Cardiac muscle cell (in vitro differentiated cells and primary cell): ENCODE results near the gene HSDL1. TPM values are rescaled to one million over a fixed set of nuclear protein-coding genes. Genes with fewer than 3 reads are reported as not detected.
"Not testable (repeated sequence)": the region's sequence is repeated elsewhere in the genome, so short reads cannot be mapped to it uniquely, and the experiment has no call there.

Experiments used
- DNase-seq, 2 donors: peaks; one replicate each; pipeline versions ENCODE4 v3.0.0 to v3.0.0-alpha.2; 2010 to 2017; ENCODE audit warnings: low read depth in 1 of 2, low spot score in 1 of 2
- H3K27ac ChIP-seq: fragments of 200-600 bp; sonication (generic); 2 replicates; pipeline ENCODE4 v1.5.1; 2016
- H3K27me3 ChIP-seq: fragments of 200-600 bp; sonication (generic); 2 replicates; pipeline ENCODE4 v1.6.0; 2016; ENCODE audit warnings: control low read depth
- H3K36me3 ChIP-seq: fragments of 200-600 bp; sonication (generic); 2 replicates; pipeline ENCODE4 v1.5.1; 2016; ENCODE audit warnings: control low read depth
- H3K4me1 ChIP-seq: fragments of 200-600 bp; sonication (generic); 2 replicates; pipeline ENCODE4 v1.8.1; 2017; ENCODE audit warnings: low read depth, mild to moderate bottlenecking, mixed run types
- H3K4me3 ChIP-seq: fragments of 200-600 bp; sonication (generic); 2 replicates; pipeline ENCODE4 v1.5.1; 2016; ENCODE audit warnings: mild to moderate bottlenecking
- H3K9me3 ChIP-seq: fragments of 200-600 bp; sonication (generic); 2 replicates; pipeline ENCODE4 v1.5.1; 2017; ENCODE audit warnings: low read depth, mild to moderate bottlenecking, control low read depth
- polyA plus RNA-seq: library from polyadenylated mRNA; unstranded; fragments of >200 nt; fragmentation: Nextera tagmentation; extraction: Ambion mirVana; gene quantifications from 2 replicates; pipeline ENCODE4 v1.2.1, GENCODE V29; 2016
- total RNA-seq: library from RNA; depleted of rRNA; stranded (reverse); fragments of >200 nt; gene quantifications from 2 replicates; pipeline ENCODE4 v1.2.3, GENCODE V29; 2016
- TF ChIP-seq, protein P1 (sequence below): IDR thresholded peaks from 2 replicates; pipeline ENCODE4 v1.5.1; 2012; ENCODE audit warnings: low read depth, mild to moderate bottlenecking, low read length

HSDL1 gene
- total and polyA plus RNA-seq, 2 experiments from 2014 or later, result 51.7 to 60.0 TPM

DNA sequence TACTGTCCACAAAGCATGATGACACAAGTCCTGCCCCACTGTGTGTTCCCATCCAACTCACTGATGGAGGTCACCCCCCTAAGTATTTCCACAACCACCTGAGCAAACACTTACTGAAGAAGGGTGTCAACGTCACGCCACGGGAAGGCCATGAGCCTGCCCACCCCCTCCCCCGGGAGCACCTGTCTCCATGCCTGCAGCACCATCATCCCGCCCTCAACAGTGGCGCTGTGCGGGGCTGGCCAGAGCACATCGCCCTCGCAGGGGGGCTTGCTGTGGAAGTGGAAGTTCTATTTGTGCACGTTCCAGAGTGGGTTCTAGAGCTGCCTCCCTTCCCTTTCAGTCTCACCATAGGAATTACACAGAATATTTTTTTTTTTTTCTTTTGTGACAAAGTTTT lies 24.0 kb downstream of the HSDL1 start:
- TF ChIP-seq, protein P1, sequence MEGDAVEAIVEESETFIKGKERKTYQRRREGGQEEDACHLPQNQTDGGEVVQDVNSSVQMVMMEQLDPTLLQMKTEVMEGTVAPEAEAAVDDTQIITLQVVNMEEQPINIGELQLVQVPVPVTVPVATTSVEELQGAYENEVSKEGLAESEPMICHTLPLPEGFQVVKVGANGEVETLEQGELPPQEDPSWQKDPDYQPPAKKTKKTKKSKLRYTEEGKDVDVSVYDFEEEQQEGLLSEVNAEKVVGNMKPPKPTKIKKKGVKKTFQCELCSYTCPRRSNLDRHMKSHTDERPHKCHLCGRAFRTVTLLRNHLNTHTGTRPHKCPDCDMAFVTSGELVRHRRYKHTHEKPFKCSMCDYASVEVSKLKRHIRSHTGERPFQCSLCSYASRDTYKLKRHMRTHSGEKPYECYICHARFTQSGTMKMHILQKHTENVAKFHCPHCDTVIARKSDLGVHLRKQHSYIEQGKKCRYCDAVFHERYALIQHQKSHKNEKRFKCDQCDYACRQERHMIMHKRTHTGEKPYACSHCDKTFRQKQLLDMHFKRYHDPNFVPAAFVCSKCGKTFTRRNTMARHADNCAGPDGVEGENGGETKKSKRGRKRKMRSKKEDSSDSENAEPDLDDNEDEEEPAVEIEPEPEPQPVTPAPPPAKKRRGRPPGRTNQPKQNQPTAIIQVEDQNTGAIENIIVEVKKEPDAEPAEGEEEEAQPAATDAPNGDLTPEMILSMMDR, result no peak
- no peaks in the 10 kb centered on the region for H3K27me3 ChIP-seq
- H3K4me1 ChIP-seq, result no peaks in the 10 kb centered on the region
- no peak for DNase-seq
- H3K4me3 ChIP-seq, result no peak overlapping the region
- no peaks in the 10 kb centered on the region for H3K9me3 ChIP-seq
- H3K27ac ChIP-seq, result no peak overlapping the region
- peaks cover 27% of the 10 kb centered on the region for H3K36me3 ChIP-seq

DNA sequence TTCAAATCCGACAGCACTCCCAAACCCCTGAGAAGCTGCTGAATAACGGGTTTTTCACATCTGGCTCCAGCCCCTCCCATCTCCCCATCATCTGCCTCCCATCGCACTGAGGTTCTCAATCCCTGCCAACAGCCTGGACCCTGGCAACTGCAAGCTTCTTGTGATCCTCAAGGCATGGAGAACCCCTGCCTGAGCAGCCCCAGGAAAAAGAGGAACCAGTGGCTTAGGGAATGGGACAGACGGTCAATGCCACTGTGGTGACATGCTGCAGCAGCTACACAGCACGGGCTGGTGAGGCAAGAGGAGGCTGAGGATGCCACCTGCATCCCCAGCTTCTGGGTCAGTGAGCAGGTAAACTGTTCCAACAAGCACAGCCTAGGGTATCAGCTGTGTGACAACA lies 25.0 kb downstream of the HSDL1 start:
- no peak overlapping the region for H3K27ac ChIP-seq
- H3K4me1 ChIP-seq, result peaks cover 5% of the 10 kb centered on the region
- no peak for DNase-seq
- peaks cover 27% of the 10 kb centered on the region for H3K36me3 ChIP-seq
- TF ChIP-seq, protein P1, result no peak
- no peaks in the 10 kb centered on the region for H3K27me3 ChIP-seq
- H3K9me3 ChIP-seq, result no peaks in the 10 kb centered on the region
- no peak overlapping the region for H3K4me3 ChIP-seq

DNA sequence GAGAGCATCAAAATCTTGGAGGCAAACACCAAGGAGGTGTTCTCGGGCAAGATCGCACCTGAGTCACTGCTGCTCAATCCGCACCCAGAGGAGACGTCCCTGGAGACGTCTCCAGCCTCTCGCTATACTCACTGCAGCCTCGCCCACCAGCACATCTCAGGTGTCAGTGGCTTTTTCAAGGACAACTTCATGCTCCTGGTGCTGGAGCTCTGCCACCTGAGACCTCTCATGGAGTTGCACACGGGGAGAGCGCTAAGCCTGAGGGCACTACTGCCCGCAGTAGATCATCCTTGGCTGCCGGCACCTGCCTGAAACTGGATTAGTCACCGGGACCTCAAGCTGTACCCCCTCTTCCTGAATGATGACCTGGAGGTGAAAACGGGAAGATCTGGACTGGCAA lies 25.6 kb downstream of the HSDL1 start:
- peaks cover 5% of the 10 kb centered on the region for H3K4me1 ChIP-seq
- peaks cover 25% of the 10 kb centered on the region for H3K36me3 ChIP-seq
- H3K27me3 ChIP-seq, result no peaks in the 10 kb centered on the region
- H3K9me3 ChIP-seq, result no peaks in the 10 kb centered on the region
- TF ChIP-seq, protein P1, result no peak
- H3K4me3 ChIP-seq, result no peak overlapping the region
- no peak for DNase-seq
- H3K27ac ChIP-seq, result no peak overlapping the region

DNA sequence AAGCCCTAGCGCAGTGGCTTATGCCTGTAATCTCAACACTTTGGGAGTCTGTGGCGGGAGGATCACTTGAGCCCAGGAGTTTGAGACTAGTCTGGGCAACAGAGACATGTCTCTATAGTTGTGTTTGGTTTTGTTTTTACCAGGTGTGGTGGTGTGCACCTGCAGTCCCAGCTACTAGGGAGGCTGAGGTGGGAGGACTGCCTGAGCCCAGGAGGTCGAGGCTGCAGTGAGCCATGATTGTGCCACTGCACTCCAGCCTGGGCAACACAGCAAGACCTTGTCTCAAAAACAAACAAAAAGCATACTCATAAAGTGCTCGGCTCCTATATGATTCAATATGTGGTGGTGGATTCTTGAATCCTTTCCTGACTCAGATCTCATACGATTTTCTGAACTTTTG lies 26.7 kb downstream of the HSDL1 start:
- not testable (repeated sequence) for H3K4me1 ChIP-seq, H3K9me3 ChIP-seq, DNase-seq, H3K27ac ChIP-seq, H3K27me3 ChIP-seq, H3K4me3 ChIP-seq
- H3K36me3 ChIP-seq, result peaks cover 14% of the 10 kb centered on the region

DNA sequence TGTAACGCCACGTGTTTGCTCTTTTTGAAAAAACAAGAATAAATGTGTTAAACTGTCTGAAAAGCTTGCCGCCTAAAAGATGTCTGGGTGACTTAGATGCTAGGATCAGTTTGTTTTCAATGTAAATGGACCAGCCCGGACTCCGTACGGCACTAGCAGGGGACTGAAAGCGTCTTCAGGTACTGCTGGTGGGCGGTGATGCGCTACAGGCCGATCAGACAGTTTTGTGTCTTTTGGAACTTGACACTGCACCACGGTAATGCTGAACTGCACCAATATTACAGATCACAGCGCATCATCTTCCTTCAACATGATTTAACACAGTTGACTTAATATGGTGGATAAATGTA lies 27.5 kb downstream of the HSDL1 start:
- H3K4me3 ChIP-seq, result peak overlapping the region; percentile 69
- peak overlapping the region; percentile 95 for H3K27ac ChIP-seq
- TF ChIP-seq, protein P1, result no peak
- H3K9me3 ChIP-seq, result no peaks in the 10 kb centered on the region
- H3K4me1 ChIP-seq, result peaks cover 5% of the 10 kb centered on the region
- no peak for DNase-seq
- peaks cover 6% of the 10 kb centered on the region for H3K36me3 ChIP-seq
- no peaks in the 10 kb centered on the region for H3K27me3 ChIP-seq

DNA sequence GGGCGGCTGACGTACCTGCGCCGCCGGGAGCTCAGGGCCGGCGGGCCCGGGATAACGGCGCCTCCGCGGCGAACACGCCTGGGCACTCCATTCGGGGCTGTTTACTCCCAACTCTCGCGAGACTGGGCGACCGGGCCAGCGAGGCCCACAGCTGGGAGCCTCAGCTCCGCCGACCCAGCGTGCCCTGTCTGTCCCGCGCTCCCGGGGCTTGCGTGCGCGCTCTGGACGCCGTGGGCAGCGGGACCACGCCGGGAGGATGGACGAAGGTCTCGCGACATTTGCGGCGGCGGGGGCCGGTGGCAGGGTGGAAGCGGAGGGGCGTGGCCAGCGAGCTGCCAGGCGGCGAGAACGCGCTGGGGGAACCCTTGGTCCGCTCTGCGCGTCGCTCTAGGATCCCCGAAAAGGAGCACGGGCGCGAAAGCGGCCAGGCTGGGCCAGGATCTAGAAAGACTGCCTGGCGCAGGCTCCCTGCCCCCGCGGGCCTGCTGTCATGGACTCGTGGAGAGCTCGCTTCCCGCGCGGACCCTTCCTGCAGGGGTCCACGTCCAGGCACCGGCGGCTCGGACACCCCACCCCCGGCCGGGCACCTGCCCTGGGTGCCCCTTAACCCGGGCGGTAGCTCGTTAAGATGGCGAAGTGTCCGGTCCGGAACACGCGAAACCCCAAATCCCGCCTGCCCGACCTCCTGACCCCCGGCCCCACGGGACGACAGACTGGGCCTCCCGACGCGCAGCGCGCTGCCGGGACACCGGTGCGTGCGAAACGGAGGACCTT lies 28.1 kb downstream of the HSDL1 start, which contains the start of gene MBTPS1:
MBTPS1 (minus strand) TSS at position 223 of the 774 bp plus-strand sequence. CDS start 15,159 bp downstream, outside the sequence.
- TF ChIP-seq, protein P1, result no peak
- H3K27me3 ChIP-seq, result no peaks in the 10 kb centered on the region
- peaks cover 4% of the 10 kb centered on the region for H3K36me3 ChIP-seq
- peak; percentile 99 for DNase-seq
- no peaks in the 10 kb centered on the region for H3K9me3 ChIP-seq
- peaks cover 5% of the 10 kb centered on the region for H3K4me1 ChIP-seq
- peak within 1 kb of the TSS; percentile 69 for H3K4me3 ChIP-seq
- H3K27ac ChIP-seq, result peak within 1 kb of the TSS; percentile 95
